Measurements from ENCODE around the gene COL19A1. TPM values are rescaled to one million over a fixed set of nuclear protein-coding genes. Genes with fewer than 3 reads are reported as not detected.
A peak's percentile ranks its signal among the peaks of the same experiment; 100 is the strongest.

COL19A1 gene
- total RNA-seq, 2 donors from 2014 or later, result 1.4 to 1.5 TPM

- no peak overlapping the region for H3K27ac ChIP-seq (ENCODE audit: low read depth, low read length)
- Mint-ChIP-seq H3K27ac (no peak overlapping the region), H3K4me1 (peaks cover 19% of the 10 kb centered on the region), H3K36me3 (ENCODE audit: low read depth) (no peaks in the 10 kb centered on the region), H3K27me3 (ENCODE audit: insufficient read depth) (peaks cover 46% of the 10 kb centered on the region), H3K9me3 (no peaks in the 10 kb centered on the region), H3K4me3 (peak overlapping the region; percentile 58)
- WGBS, 2 experiments (ENCODE audit: insufficient coverage in 1 of 2, insufficient read length in 1 of 2), result 86 to 88% methylated on average over 1 of the region's 1 CpG
- H3K4me3 ChIP-seq (ENCODE audit: low read length), result peak overlapping the region; percentile 87
- H3K9me3 ChIP-seq (ENCODE audit: control insufficient read depth, low read length), result no peaks in the 10 kb centered on the region
- TF ChIP-seq, protein P1, sequence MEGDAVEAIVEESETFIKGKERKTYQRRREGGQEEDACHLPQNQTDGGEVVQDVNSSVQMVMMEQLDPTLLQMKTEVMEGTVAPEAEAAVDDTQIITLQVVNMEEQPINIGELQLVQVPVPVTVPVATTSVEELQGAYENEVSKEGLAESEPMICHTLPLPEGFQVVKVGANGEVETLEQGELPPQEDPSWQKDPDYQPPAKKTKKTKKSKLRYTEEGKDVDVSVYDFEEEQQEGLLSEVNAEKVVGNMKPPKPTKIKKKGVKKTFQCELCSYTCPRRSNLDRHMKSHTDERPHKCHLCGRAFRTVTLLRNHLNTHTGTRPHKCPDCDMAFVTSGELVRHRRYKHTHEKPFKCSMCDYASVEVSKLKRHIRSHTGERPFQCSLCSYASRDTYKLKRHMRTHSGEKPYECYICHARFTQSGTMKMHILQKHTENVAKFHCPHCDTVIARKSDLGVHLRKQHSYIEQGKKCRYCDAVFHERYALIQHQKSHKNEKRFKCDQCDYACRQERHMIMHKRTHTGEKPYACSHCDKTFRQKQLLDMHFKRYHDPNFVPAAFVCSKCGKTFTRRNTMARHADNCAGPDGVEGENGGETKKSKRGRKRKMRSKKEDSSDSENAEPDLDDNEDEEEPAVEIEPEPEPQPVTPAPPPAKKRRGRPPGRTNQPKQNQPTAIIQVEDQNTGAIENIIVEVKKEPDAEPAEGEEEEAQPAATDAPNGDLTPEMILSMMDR (conservative IDR thresholded peaks at IDR 0.05), result peak; percentile 24
- H3K27me3 ChIP-seq (ENCODE audit: control insufficient read depth, insufficient read depth, low read length, poor library complexity, severe bottlenecking), result peaks cover 12% of the 10 kb centered on the region
- no peaks in the 10 kb centered on the region for H3K36me3 ChIP-seq (ENCODE audit: control insufficient read depth, insufficient read depth, low read length)
- DNase-seq, result no peak
- H3K4me1 ChIP-seq (ENCODE audit: control insufficient read depth, insufficient read depth, low read length), result no peaks in the 10 kb centered on the region
- no peak overlapping the region for H3K9ac ChIP-seq (ENCODE audit: extremely low read depth, low read length, poor library complexity, severe bottlenecking)
These were observed 2.0 kb downstream of the COL19A1 start for GRCh38 chr6:69868252-69868804.

DNA sequence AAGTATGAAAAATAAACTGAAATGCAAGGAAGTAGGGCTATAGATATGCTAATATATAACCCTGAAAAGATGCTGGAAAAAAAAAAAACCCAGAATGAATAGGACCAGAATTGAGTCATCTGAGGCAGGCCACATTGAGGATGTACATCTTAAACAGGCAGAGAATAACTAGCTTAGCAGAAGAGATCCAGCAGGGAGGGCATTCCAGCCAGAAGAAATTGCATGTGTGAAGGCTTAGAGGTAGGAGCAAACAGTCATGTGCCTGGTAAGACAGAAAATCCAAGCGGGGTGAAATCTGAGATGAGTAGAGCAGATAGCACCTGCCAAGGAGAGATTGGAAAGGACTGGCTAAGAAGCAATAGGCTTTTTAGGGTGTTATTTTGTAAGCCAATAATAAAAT, 2.6 kb downstream of the COL19A1 start:
- no peak overlapping the region for H3K27ac Mint-ChIP-seq
- Histone ChIP-seq H3K27ac (ENCODE audit: low read depth, low read length) (no peak overlapping the region), H3K36me3 (ENCODE audit: control insufficient read depth, insufficient read depth, low read length) (no peaks in the 10 kb centered on the region), H3K27me3 (ENCODE audit: control insufficient read depth, insufficient read depth, low read length, poor library complexity, severe bottlenecking) (peaks cover 12% of the 10 kb centered on the region), H3K4me3 (ENCODE audit: low read length) (no peak overlapping the region), H3K9ac (ENCODE audit: extremely low read depth, low read length, poor library complexity, severe bottlenecking) (no peak overlapping the region), H3K9me3 (ENCODE audit: control insufficient read depth, low read length) (no peaks in the 10 kb centered on the region), H3K4me1 (ENCODE audit: control insufficient read depth, insufficient read depth, low read length) (no peaks in the 10 kb centered on the region)
- no peak overlapping the region for H3K4me3 Mint-ChIP-seq
- no peaks in the 10 kb centered on the region for H3K9me3 Mint-ChIP-seq
- DNase-seq, result no peak
- WGBS, 2 experiments (ENCODE audit: insufficient coverage in 1 of 2, insufficient read length in 1 of 2), result 84 to 89% methylated on average over 1 of the region's 1 CpG
- H3K27me3 Mint-ChIP-seq (ENCODE audit: insufficient read depth), result peaks cover 46% of the 10 kb centered on the region
- TF ChIP-seq, protein P1 (conservative IDR thresholded peaks at IDR 0.05), result no peak
- H3K4me1 Mint-ChIP-seq, result peaks cover 19% of the 10 kb centered on the region
- H3K36me3 Mint-ChIP-seq (ENCODE audit: low read depth), result no peaks in the 10 kb centered on the region

DNA sequence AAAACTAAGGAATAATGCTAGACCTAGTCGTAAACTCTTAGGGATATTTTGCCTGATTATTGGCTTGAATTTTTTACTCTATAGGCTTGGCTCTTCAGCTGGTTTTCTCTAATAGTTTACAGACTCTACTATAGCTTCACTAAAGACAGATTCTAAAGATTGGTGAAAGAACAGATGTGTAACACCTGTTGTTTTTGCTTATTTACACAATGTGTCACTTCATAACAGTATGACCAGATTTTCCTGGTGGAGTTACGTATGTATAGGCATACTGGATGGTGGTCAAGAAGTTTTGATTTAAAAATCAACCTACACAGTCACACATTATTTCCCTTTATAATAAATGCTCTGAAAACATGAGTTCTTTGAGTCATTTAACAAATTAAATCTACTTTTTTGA, 4.8 kb downstream of the COL19A1 start:
- Mint-ChIP-seq H3K27ac (no peak overlapping the region), H3K27me3 (ENCODE audit: insufficient read depth) (peaks cover 33% of the 10 kb centered on the region), H3K4me1 (peaks cover 17% of the 10 kb centered on the region), H3K4me3 (no peak overlapping the region), H3K9me3 (no peaks in the 10 kb centered on the region), H3K36me3 (ENCODE audit: low read depth) (no peaks in the 10 kb centered on the region)
- Histone ChIP-seq H3K36me3 (ENCODE audit: control insufficient read depth, insufficient read depth, low read length) (no peaks in the 10 kb centered on the region), H3K9me3 (ENCODE audit: control insufficient read depth, low read length) (no peaks in the 10 kb centered on the region), H3K27me3 (ENCODE audit: control insufficient read depth, insufficient read depth, low read length, poor library complexity, severe bottlenecking) (peaks cover 7% of the 10 kb centered on the region), H3K4me1 (ENCODE audit: control insufficient read depth, insufficient read depth, low read length) (no peaks in the 10 kb centered on the region), H3K27ac (ENCODE audit: low read depth, low read length) (no peak overlapping the region), H3K4me3 (ENCODE audit: low read length) (no peak overlapping the region), H3K9ac (ENCODE audit: extremely low read depth, low read length, poor library complexity, severe bottlenecking) (no peak overlapping the region)
- TF ChIP-seq, protein P1 (conservative IDR thresholded peaks at IDR 0.05), result no peak
- DNase-seq, result no peak
- 100% methylated on average over 1 to 2 of the region's 2 CpGs for WGBS, 2 experiments (ENCODE audit: insufficient coverage in 1 of 2, insufficient read length in 1 of 2)
